ENCODE data around the gene PLA2G2F.

GRCh38 chr1:20115479-20115878 lies 23.6 kb upstream of the PLA2G2F start:
- TF ChIP-seq CTCF (IDR thresholded peaks at IDR 0.05) (no peak), SIN3A (IDR thresholded peaks at IDR 0.05; ENCODE audit: borderline replicate concordance, insufficient read depth, low read depth, low read length) (no peak)
